NCI-H1694 (cell line): Measurements from ENCODE around the gene ADNP.

Experiments used
- DNase-seq: peaks from one replicate; lab custom pipeline; 2025; lab: John Stamatoyannopoulos, UW

The ADNP gene

GRCh38 chr20:50848846-50849673 is 82.2 kb downstream of the ADNP start:
- no peak for DNase-seq

GRCh38 chr20:50848341-50848808 is 82.9 kb downstream of the ADNP start:
- no peak for DNase-seq

DNA sequence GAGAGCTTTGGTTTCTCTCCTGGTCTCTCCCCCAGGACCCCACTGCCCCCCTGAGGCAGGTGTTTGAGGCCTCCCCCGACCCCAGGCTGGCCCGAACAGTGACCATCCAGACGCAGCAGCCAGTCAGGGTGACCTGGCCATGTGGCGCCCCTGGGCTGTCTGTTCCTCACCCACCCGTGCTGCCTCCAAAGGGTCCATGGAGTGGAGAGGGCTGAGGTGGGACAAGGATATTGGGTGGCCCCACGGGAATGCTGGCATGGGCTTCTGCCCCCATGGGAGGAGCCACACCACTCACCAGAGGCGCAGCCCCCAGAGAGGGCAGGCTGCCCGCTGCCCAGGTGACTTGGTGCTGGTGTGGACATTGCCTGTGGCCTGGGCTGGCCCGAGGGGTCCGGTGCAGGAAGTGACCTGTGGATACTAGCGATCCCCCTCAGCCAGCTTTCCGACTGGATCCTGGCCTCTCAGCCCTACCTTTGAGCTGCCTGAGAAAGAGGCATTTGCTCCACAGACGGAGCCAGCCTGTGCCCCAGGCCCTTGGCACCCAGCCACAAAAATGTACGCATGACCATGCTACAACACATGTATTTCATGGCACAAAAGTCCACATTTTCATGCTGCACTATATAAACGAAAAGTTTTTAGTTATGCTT is 85.5 kb downstream of the ADNP start:
- DNase-seq, result no peak

DNA sequence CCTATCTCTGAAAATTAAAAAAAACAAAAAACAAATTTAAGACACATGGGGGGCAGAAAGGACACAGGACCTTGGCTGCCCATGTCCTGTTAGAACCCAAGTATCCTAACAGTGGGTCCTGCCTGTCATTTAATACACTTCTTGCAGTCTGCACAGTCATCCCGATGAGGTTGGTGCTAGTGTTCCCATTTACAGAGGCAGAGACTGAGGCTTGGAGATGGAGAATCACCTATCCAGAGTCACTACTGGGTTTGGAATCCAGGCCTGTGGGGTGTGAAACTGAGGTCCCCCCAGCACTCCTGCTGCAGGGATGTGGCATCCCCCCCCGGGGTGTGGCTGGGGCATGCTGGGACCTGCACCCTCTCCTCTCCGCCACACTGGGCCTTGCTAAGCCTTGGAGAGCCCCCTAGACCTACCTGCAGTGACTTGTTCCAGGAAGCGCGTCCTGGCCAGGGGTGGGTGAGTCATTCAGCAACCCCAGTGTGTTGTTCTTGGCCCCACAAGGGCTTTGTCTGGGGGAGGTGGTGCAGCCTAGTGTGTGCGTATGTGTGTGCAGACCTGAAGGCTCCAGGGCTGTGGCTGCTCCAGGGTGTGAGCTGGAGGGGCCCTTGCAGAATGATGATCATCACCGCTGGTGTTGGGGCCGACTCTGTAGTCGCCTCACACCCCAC is 86.7 kb downstream of the ADNP start:
- no peak for DNase-seq

GRCh38 chr20:50843331-50844276 is 87.6 kb downstream of the ADNP start:
- DNase-seq, result no peak

GRCh38 chr20:50842821-50843220 is 88.4 kb downstream of the ADNP start:
- DNase-seq, result no peak
